ENCODE results near the gene PML. TPM values are rescaled to one million over a fixed set of nuclear protein-coding genes. Genes with fewer than 3 reads are reported as not detected.
A peak's percentile ranks its signal among the peaks of the same experiment; 100 is the strongest.

Gene PML
- total and polyA plus RNA-seq, 2 of the 4 experiments (the other 2 are of a cell fraction) = 8.8 to 22.6 TPM

DNA sequence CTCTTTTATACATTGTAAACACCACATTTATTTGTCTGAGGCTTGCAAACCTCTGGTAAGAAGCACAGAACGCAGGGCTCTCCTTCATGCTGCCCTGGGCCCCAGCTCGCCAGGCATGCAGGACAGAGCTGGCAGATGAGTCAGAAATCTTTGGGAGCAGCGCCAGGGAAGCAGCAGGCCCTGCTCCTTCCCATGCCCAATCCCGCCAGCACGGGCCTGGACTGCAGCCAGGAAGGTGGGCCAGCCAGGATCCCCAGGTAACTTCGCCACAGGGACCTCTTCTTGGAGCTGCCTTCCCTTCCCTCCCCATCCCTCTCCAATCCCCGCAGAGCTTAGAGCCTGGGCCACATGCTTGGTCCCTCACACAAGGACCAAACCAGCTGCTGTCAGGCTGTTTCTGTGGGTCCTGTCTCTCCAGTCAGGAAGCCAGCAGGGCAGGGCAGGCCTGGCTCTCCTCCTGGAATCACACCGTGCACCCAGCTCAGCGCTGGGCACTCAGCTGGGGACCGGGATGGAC lies 11.2 kb upstream of the PML start:
- Histone ChIP-seq H3K4me2 (ENCODE audit: low read depth, low read length) (peak overlapping the region; percentile 66), H3K36me3 (ENCODE audit: control insufficient read depth, insufficient read depth, low read length) (no peaks in the 10 kb centered on the region), H3K4me3 (ENCODE audit: insufficient read depth, low read depth, low read length) (no peak overlapping the region), H3K79me1 (ENCODE audit: low read depth in 1 of 2, low read length in 2 of 2) (peaks cover 0 to 15% of the 10 kb centered on the region in 2 experiments; a peak in 2 of 4 replicates), H4K5ac (ENCODE audit: low read depth, low read length) (peak overlapping the region; percentile 92), H3K4ac (ENCODE audit: low read depth, low read length) (peak overlapping the region; percentile 95), H4K91ac (ENCODE audit: insufficient read depth, low read depth, low read length) (peak overlapping the region; percentile 92), H3K9ac (ENCODE audit: low read depth, low read length) (peak overlapping the region; percentile 57), H3K23ac (ENCODE audit: low read depth, low read length) (peak overlapping the region; percentile 94), H2AFZ (replicated peaks; ENCODE audit: low read length, poor library complexity) (peak overlapping the region; percentile 88), H2BK20ac (ENCODE audit: low read depth, low read length) (peak overlapping the region; percentile 96), H2AK9ac (replicated peaks; ENCODE audit: low read depth, low read length, poor library complexity) (peak overlapping the region; percentile 68), H2BK15ac (ENCODE audit: low read depth, low read length) (peak overlapping the region; percentile 64; the same call in 1 of the 3 replicates), H3K18ac (ENCODE audit: low read depth, low read length) (peak overlapping the region; percentile 90), H3K27ac (ENCODE audit: insufficient read depth, low read length) (peak overlapping the region; percentile 92), H4K8ac (ENCODE audit: low read depth in 2 of 2, low read length in 2 of 2) (peak overlapping the region; percentile 63 to 94), H3K9me1 (ENCODE audit: insufficient read depth, low read length) (peaks cover 28% of the 10 kb centered on the region), H2AK5ac (ENCODE audit: low read depth, low read length) (peak overlapping the region; percentile 96), H4K20me1 (ENCODE audit: insufficient read depth, low read length) (no peaks in the 10 kb centered on the region), H2BK120ac (ENCODE audit: low read depth, low read length) (peak overlapping the region; percentile 83), H3K4me1 (ENCODE audit: control insufficient read depth, insufficient read depth, low read length) (peaks cover 42% of the 10 kb centered on the region), H3K14ac (replicated peaks; ENCODE audit: low read depth, low read length) (peak overlapping the region; percentile 81), H2BK5ac (ENCODE audit: low read depth, low read length, poor library complexity, severe bottlenecking) (peak overlapping the region; percentile 97), H3K56ac (ENCODE audit: extremely low read depth, insufficient read depth, low read length) (peak overlapping the region; percentile 68; the same call in 1 of the 2 replicates), H3K27me3 (ENCODE audit: control insufficient read depth, insufficient read depth, low read length) (no peaks in the 10 kb centered on the region), H3K9me3 (ENCODE audit: control insufficient read depth, insufficient read depth, low read length) (no peaks in the 10 kb centered on the region)
- 26% methylated on average over 8 of the region's 10 CpGs; no CpG with 5 or more reads in 1 of the 2 experiments for WGBS, 2 experiments (ENCODE audit: extremely low coverage in 2 of 2, insufficient read length in 1 of 2)
- dilution Hi-C loops (cut with HindIII; ENCODE audit: low sequenced_read_pairs, unreplicated experiment) (no loop called here), in situ Hi-C loops (cut with MboI; ENCODE audit: low sequenced_read_pairs) (no loop called here), intact Hi-C loops (cut with micrococcal nuclease) (no loop called here)
- peak; percentile 77 for DNase-seq
- ChIA-PET CTCF (interaction anchor here (0.9 to 1.3 kb wide), 2 partner anchors 9 to 10 kb away, joined by 4 read pairs; partner anchors contain the start of gene STOML1), POLR2A (ENCODE audit: unreplicated experiment) (interaction anchor here (1.6 kb wide), 1 partner anchor 11 kb away, joined by 5 read pairs; the partner anchor contains the start of gene PML)
- ATAC-seq (ENCODE audit: low read depth) = peak; percentile 74
- no TSS peak for BruUV-seq (replicated peaks)
- TF ChIP-seq MXI1 (IDR thresholded peaks at IDR 0.05; ENCODE audit: borderline replicate concordance, low read depth, low read length) (no peak), CHD1 (IDR thresholded peaks at IDR 0.05; ENCODE audit: low read depth, low read length) (no peak), FOS (IDR thresholded peaks at IDR 0.05; ENCODE audit: low read depth, low read length) (peak; percentile 72), CEBPB (IDR thresholded peaks at IDR 0.05; ENCODE audit: low read depth, low read length) (no peak), RCOR1 (IDR thresholded peaks at IDR 0.05; ENCODE audit: insufficient replicate concordance, low read length) (no peak), POLR2A (IDR thresholded peaks at IDR 0.05; ENCODE audit: low read depth, low read length) (no peak; the same call in 1 of the 2 replicates), RFX5 (IDR thresholded peaks at IDR 0.05; ENCODE audit: low read depth, low read length) (no peak), BHLHE40 (IDR thresholded peaks at IDR 0.05; ENCODE audit: low read depth, low read length) (peak; percentile 83), SMC3 (IDR thresholded peaks at IDR 0.05; ENCODE audit: low read depth, low read length) (no peak), MAZ (IDR thresholded peaks at IDR 0.05; ENCODE audit: borderline replicate concordance, low read depth, low read length) (0 out of 2 replicates have a peak, but pooled peaks have one; percentile 12), NFE2L2 (IDR thresholded peaks at IDR 0.05; ENCODE audit: low read depth, low read length) (no peak), RAD21 (IDR thresholded peaks at IDR 0.05; ENCODE audit: low read length) (no peak; the same call in 1 of the 2 replicates)
- TF ChIP-seq, protein P1, sequence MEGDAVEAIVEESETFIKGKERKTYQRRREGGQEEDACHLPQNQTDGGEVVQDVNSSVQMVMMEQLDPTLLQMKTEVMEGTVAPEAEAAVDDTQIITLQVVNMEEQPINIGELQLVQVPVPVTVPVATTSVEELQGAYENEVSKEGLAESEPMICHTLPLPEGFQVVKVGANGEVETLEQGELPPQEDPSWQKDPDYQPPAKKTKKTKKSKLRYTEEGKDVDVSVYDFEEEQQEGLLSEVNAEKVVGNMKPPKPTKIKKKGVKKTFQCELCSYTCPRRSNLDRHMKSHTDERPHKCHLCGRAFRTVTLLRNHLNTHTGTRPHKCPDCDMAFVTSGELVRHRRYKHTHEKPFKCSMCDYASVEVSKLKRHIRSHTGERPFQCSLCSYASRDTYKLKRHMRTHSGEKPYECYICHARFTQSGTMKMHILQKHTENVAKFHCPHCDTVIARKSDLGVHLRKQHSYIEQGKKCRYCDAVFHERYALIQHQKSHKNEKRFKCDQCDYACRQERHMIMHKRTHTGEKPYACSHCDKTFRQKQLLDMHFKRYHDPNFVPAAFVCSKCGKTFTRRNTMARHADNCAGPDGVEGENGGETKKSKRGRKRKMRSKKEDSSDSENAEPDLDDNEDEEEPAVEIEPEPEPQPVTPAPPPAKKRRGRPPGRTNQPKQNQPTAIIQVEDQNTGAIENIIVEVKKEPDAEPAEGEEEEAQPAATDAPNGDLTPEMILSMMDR (conservative IDR thresholded peaks at IDR 0.05; ENCODE audit: low read depth, low read length) = no peak
- TF ChIP-seq, protein P2, sequence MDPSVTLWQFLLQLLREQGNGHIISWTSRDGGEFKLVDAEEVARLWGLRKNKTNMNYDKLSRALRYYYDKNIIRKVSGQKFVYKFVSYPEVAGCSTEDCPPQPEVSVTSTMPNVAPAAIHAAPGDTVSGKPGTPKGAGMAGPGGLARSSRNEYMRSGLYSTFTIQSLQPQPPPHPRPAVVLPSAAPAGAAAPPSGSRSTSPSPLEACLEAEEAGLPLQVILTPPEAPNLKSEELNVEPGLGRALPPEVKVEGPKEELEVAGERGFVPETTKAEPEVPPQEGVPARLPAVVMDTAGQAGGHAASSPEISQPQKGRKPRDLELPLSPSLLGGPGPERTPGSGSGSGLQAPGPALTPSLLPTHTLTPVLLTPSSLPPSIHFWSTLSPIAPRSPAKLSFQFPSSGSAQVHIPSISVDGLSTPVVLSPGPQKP (IDR thresholded peaks at IDR 0.05; ENCODE audit: borderline replicate concordance, low read depth, low read length) = no peak
- TF ChIP-seq, protein P3, sequence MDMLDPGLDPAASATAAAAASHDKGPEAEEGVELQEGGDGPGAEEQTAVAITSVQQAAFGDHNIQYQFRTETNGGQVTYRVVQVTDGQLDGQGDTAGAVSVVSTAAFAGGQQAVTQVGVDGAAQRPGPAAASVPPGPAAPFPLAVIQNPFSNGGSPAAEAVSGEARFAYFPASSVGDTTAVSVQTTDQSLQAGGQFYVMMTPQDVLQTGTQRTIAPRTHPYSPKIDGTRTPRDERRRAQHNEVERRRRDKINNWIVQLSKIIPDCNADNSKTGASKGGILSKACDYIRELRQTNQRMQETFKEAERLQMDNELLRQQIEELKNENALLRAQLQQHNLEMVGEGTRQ (IDR thresholded peaks at IDR 0.05; ENCODE audit: low read depth, low read length) = no peak

Measured in IMR-90 (cell line).